Loucy (cell line): ENCODE measurements around the gene CRYBG2.

Source experiments
- H2AFZ ChIP-seq: fragments of 200-600 bp; sonication (generic); 2 replicates; pipeline ENCODE4 v1.6.0; 2016; ENCODE audit warnings: antibody characterized with exemption, mild to moderate bottlenecking, low read length, moderate library complexity
- H3F3A ChIP-seq: fragments of 200-600 bp; 2 replicates; pipeline ENCODE4 v1.6.0; 2016; ENCODE audit warnings: antibody characterized with exemption, low read depth, mild to moderate bottlenecking
- H3K27me3 ChIP-seq: fragments of 200-600 bp; sonication (generic); 2 replicates; pipeline ENCODE4 v1.6.1; 2014; ENCODE audit warnings: low read length, mild to moderate bottlenecking; ENCODE audit not compliant: insufficient read depth, poor library complexity, severe bottlenecking
- H3K36me3 ChIP-seq: fragments of 200-600 bp; sonication (generic); 2 replicates; pipeline ENCODE4 v1.6.1; 2016; ENCODE audit warnings: low read length; ENCODE audit not compliant: insufficient read depth
- H3K4me1 ChIP-seq: fragments of 200-600 bp; sonication (generic); 2 replicates; pipeline ENCODE4 v1.5.1; 2014; ENCODE audit warnings: low read length, mild to moderate bottlenecking; ENCODE audit not compliant: insufficient read depth, poor library complexity, severe bottlenecking
- H3K4me2 ChIP-seq: fragments of 200-600 bp; sonication (generic); 2 replicates; pipeline ENCODE4 v1.6.0; 2014; ENCODE audit warnings: antibody characterized with exemption, low read length, low read depth, mild to moderate bottlenecking; ENCODE audit not compliant: poor library complexity, severe bottlenecking
- H3K4me3 ChIP-seq: fragments of 200-600 bp; sonication (generic); 2 replicates; pipeline ENCODE4 v1.5.1; 2014; ENCODE audit warnings: low read length, mild to moderate bottlenecking, mixed read lengths; ENCODE audit not compliant: poor library complexity, severe bottlenecking
- H3K79me2 ChIP-seq: fragments of 200-600 bp; sonication (generic); 2 replicates; pipeline ENCODE4 v1.6.1; 2014; ENCODE audit warnings: low read length; ENCODE audit not compliant: insufficient read depth
- H3K9ac ChIP-seq: fragments of 200-600 bp; sonication (generic); 2 replicates; pipeline ENCODE4 v1.6.0; 2014; ENCODE audit warnings: mild to moderate bottlenecking, low read depth, low read length, moderate library complexity; ENCODE audit not compliant: poor library complexity, severe bottlenecking
- H3K9me2 ChIP-seq: fragments of 200-600 bp; sonication (generic); replicated peaks from 2 replicates; pipeline ENCODE4 v1.6.1; 2016; ENCODE audit warnings: low read depth, low read length, mixed read lengths
- H3K9me3 ChIP-seq: fragments of 200-600 bp; sonication (generic); 2 replicates; pipeline ENCODE4 v1.6.1; 2014; ENCODE audit warnings: mild to moderate bottlenecking, antibody characterized with exemption, low read length, low read depth; ENCODE audit not compliant: insufficient read depth
- H4K20me1 ChIP-seq: fragments of 200-600 bp; sonication (generic); 2 replicates; pipeline ENCODE4 v1.6.0; 2014; ENCODE audit warnings: antibody characterized with exemption, low read length, mild to moderate bottlenecking; ENCODE audit not compliant: insufficient read depth, poor library complexity, severe bottlenecking
- CTCF ChIP-seq: fragments of 200-600 bp; sonication (generic); conservative IDR thresholded peaks from 2 replicates; pipeline ENCODE4 v1.5.1; 2014; ENCODE audit warnings: mild to moderate bottlenecking, antibody characterized with exemption, low read length
- EZH2phosphoT487 ChIP-seq: fragments of 200-600 bp; IDR thresholded peaks from 2 replicates; pipeline ENCODE4 v1.6.1; 2018; ENCODE audit warnings: antibody characterized with exemption, mild to moderate bottlenecking, moderate library complexity, borderline replicate concordance

Gene CRYBG2

GRCh38 chr1:26359981-26360806 is 6.3 kb upstream of the CRYBG2 start:
- Histone ChIP-seq H3K79me2 (no peaks in the 10 kb centered on the region), H3K9ac (no peak overlapping the region), H2AFZ (no peak overlapping the region), H3K4me1 (peaks cover 27% of the 10 kb centered on the region), H3K4me3 (no peak overlapping the region), H3K9me3 (no peaks in the 10 kb centered on the region), H3K36me3 (no peaks in the 10 kb centered on the region), H3F3A (no peaks in the 10 kb centered on the region), H3K27me3 (no peaks in the 10 kb centered on the region), H3K9me2 (no peaks in the 10 kb centered on the region), H3K4me2 (no peak overlapping the region), H4K20me1 (no peaks in the 10 kb centered on the region)
- TF ChIP-seq CTCF, result no peak
- TF ChIP-seq EZH2phosphoT487, result no peak

DNA sequence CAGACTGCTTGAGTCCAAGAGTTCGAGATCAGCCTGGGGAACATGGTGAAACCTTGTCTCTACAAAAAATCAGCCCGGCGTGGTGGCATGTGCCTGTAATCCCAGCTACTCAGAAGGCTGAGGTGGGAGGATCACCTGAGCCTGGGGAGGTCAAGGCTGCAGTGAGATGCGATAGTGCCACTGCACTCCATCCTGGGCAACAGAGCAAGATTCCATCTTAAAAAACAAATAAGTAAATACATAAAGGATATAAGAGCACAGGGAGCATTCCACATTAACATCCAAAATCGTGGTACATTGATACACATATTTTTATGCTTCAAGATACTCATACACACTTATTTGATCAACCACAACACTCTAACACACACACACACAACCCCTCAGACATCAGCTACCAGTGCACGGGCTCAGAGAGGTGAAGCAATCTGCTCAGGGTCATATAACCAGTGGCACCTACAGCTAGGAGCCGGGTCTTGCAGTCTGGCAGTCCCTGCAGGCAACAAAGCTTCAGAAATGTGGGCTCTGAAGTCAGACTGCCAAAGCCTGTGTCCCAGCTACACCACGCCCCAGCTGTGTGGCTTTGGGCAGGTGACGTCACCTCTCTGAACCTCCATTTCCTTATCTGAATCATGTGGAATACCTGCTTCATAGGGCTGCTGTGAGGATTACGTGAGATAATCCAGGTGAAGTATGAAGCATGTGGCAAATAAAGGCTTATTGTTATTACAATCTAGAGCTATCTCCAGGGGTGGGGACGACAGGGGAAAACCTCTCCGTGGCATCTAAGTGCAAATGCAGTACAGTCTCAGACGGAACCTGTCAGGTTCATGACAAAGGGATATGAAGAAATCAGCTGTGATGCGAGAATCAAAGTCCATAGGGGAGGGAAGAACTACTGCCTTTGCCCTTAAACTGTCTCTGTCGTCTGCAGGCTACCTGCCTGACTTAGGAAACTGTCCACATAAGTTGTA is 4.8 kb upstream of the CRYBG2 start:
- H3K36me3 ChIP-seq, result no peaks in the 10 kb centered on the region
- no peak overlapping the region for H3K4me2 ChIP-seq
- H3K4me3 ChIP-seq, result no peak overlapping the region
- no peaks in the 10 kb centered on the region for H3K79me2 ChIP-seq
- H3K27me3 ChIP-seq, result no peaks in the 10 kb centered on the region
- H4K20me1 ChIP-seq, result no peaks in the 10 kb centered on the region
- no peak overlapping the region for H2AFZ ChIP-seq
- H3F3A ChIP-seq, result no peaks in the 10 kb centered on the region
- H3K9me2 ChIP-seq, result no peaks in the 10 kb centered on the region
- TF ChIP-seq CTCF (no peak), EZH2phosphoT487 (no peak)
- no peaks in the 10 kb centered on the region for H3K9me3 ChIP-seq
- no peak overlapping the region for H3K9ac ChIP-seq
- H3K4me1 ChIP-seq, result peaks cover 14% of the 10 kb centered on the region

DNA sequence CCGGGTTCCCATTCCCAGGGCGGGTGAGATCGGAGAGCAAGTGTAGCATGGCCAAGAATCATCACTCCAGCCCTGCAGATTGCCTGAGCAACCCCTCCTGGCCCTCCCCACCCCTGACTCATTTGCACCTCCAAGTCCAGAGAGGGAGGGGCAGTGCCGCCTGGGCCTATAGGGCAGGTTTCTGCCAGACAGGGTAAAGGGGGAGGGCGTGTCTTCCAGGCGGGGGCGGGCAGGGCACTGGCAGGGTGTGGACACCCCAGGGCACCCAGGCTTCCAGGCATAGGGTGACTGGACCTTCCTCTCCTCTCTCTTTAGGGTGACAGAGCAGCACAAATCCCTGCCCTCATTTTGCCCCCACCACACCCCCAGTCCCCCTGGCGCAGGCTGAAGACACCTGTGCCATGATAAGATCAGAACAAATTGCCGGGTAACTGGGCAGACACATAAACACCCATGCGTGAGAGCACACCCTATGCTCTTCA is 3.2 kb upstream of the CRYBG2 start:
- H3F3A ChIP-seq, result no peaks in the 10 kb centered on the region
- no peak overlapping the region for H3K4me2 ChIP-seq
- no peaks in the 10 kb centered on the region for H3K9me2 ChIP-seq
- no peak for TF ChIP-seq EZH2phosphoT487
- no peak for TF ChIP-seq CTCF
- no peak overlapping the region for H3K4me3 ChIP-seq
- no peaks in the 10 kb centered on the region for H3K27me3 ChIP-seq
- no peak overlapping the region for H2AFZ ChIP-seq
- no peak overlapping the region for H3K9ac ChIP-seq
- no peaks in the 10 kb centered on the region for H3K79me2 ChIP-seq
- no peaks in the 10 kb centered on the region for H4K20me1 ChIP-seq
- H3K36me3 ChIP-seq, result no peaks in the 10 kb centered on the region
- H3K9me3 ChIP-seq, result no peaks in the 10 kb centered on the region
- H3K4me1 ChIP-seq, result peaks cover 7% of the 10 kb centered on the region
